Osteocyte (in vitro differentiated cells): ENCODE results near the gene KRT86. TPM values are rescaled to one million over a fixed set of nuclear protein-coding genes. Genes with fewer than 3 reads are reported as not detected.
A peak's percentile ranks its signal among the peaks of the same experiment; 100 is the strongest.

Experiments
- DNase-seq: peaks from one replicate; pipeline ENCODE4 v3.0.0; 2021; ENCODE audit warnings: mixed read lengths; ENCODE audit not compliant: unreplicated experiment; ENCODE audit errors: extremely low spot score
- H3K27ac Mint-ChIP-seq: one replicate; pipeline ENCODE4 v1.8.0; 2021; ENCODE audit warnings: mild to moderate bottlenecking, mixed read lengths; ENCODE audit not compliant: unreplicated experiment
- H3K27me3 Mint-ChIP-seq: one replicate; pipeline ENCODE4 v1.8.0; 2021; ENCODE audit warnings: mixed read lengths; ENCODE audit not compliant: unreplicated experiment
- H3K36me3 Mint-ChIP-seq: one replicate; pipeline ENCODE4 v1.8.0; 2021; ENCODE audit warnings: mixed read lengths; ENCODE audit not compliant: unreplicated experiment
- H3K4me1 Mint-ChIP-seq: one replicate; pipeline ENCODE4 v1.8.0; 2021; ENCODE audit warnings: mixed read lengths; ENCODE audit not compliant: unreplicated experiment
- H3K4me3 Mint-ChIP-seq: one replicate; pipeline ENCODE4 v1.8.0; 2021; ENCODE audit warnings: mild to moderate bottlenecking, moderate library complexity, mixed read lengths; ENCODE audit not compliant: unreplicated experiment
- H3K9me3 Mint-ChIP-seq: one replicate; pipeline ENCODE4 v1.8.0; 2021; ENCODE audit warnings: mixed read lengths; ENCODE audit not compliant: unreplicated experiment
- long read RNA-seq: library from polyadenylated mRNA; unstranded; transcript quantifications from one replicate; pipeline ENCODE4 v2.0.0, GENCODE V29; 2021
- total RNA-seq: library from RNA; stranded (reverse); gene quantifications from 2 replicates; pipeline ENCODE4 v1.2.1, GENCODE V29; 2021
- TF ChIP-seq, protein P1 (sequence below): fragments of 200-600 bp; sonication (generic); IDR thresholded peaks from 2 replicates; pipeline ENCODE4 v1.5.0; 2021; ENCODE audit warnings: antibody characterized with exemption, mild to moderate bottlenecking, moderate library complexity

The KRT86 gene
- total RNA-seq, result 0.24 TPM in 2 replicates
- long read RNA-seq, result 0 reads

DNA sequence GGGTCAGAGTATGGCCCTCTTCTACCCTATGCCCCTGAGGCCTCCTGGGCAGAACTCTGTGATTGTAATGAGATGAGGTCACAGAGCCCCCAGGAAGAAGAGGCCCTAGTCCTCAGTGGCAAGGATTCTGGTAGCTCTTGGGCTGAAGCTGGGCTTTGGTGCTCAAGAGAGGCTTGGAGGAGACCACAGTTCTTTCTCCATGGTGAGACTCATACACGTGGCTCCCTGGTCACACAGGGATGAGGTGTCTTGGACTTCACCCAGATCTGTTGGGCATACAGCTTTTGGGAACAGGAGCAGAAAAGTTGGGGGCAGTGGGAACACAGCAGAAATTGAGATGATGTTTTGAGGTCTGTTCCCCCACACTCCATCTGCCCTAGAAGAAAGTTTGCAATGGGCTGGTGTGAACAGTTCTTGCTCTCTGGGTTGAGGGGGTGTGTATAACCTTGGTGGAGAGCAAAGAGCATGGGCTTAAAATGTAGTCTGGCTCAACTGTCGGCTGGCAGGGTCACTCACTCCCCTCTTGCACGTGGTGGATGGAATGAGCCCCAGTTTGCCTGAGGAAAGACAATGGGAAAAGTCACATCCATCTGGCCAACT is at the start of gene KRT86:
Gene KRT86 (plus strand): TSS at position 125 of the 600 bp plus-strand sequence. CDS start 27,272 bp downstream, outside the sequence.
- TF ChIP-seq, protein P1, sequence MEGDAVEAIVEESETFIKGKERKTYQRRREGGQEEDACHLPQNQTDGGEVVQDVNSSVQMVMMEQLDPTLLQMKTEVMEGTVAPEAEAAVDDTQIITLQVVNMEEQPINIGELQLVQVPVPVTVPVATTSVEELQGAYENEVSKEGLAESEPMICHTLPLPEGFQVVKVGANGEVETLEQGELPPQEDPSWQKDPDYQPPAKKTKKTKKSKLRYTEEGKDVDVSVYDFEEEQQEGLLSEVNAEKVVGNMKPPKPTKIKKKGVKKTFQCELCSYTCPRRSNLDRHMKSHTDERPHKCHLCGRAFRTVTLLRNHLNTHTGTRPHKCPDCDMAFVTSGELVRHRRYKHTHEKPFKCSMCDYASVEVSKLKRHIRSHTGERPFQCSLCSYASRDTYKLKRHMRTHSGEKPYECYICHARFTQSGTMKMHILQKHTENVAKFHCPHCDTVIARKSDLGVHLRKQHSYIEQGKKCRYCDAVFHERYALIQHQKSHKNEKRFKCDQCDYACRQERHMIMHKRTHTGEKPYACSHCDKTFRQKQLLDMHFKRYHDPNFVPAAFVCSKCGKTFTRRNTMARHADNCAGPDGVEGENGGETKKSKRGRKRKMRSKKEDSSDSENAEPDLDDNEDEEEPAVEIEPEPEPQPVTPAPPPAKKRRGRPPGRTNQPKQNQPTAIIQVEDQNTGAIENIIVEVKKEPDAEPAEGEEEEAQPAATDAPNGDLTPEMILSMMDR, result no peak
- DNase-seq, result peak; percentile 51
- peaks cover 24% of the 10 kb centered on the region for H3K4me1 Mint-ChIP-seq
- no peaks in the 10 kb centered on the region for H3K9me3 Mint-ChIP-seq
- H3K27me3 Mint-ChIP-seq, result peaks cover 14% of the 10 kb centered on the region
- no peaks in the 10 kb centered on the region for H3K36me3 Mint-ChIP-seq
- H3K27ac Mint-ChIP-seq, result no peak within 1 kb of the TSS
- H3K4me3 Mint-ChIP-seq, result no peak within 1 kb of the TSS

DNA sequence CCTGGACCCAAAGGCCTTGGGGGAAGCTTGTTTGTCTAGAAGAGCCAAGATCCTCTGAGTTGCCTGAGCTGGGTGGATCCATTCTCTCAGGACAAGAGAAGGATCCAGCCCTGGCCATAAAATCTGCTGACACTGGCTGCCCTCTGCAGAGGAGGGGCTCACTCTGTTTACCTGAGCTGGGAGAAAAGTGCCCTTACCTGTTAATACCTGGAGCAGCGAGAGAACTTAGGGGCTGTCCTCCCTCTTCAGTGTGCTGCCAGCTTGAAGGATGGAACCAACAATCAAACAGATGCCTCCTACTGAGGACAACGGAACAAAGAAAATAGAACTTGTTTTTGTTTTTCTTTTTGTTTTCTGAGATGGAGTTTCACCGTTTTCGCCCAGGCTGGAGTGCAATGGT is 48.7 kb upstream of the KRT86 start:
- no peaks in the 10 kb centered on the region for H3K27me3 Mint-ChIP-seq
- no peak overlapping the region for H3K27ac Mint-ChIP-seq
- peaks cover 25% of the 10 kb centered on the region for H3K9me3 Mint-ChIP-seq
- TF ChIP-seq, protein P1, result no peak
- H3K36me3 Mint-ChIP-seq, result peaks cover 5% of the 10 kb centered on the region
- H3K4me1 Mint-ChIP-seq, result peaks cover 29% of the 10 kb centered on the region
- no peak overlapping the region for H3K4me3 Mint-ChIP-seq
- no peak for DNase-seq

GRCh38 chr12:52226446-52226845 is 48.0 kb upstream of the KRT86 start:
- H3K27ac Mint-ChIP-seq, result peak overlapping the region; percentile 39
- no peak for DNase-seq
- peaks cover 25% of the 10 kb centered on the region for H3K9me3 Mint-ChIP-seq

DNA sequence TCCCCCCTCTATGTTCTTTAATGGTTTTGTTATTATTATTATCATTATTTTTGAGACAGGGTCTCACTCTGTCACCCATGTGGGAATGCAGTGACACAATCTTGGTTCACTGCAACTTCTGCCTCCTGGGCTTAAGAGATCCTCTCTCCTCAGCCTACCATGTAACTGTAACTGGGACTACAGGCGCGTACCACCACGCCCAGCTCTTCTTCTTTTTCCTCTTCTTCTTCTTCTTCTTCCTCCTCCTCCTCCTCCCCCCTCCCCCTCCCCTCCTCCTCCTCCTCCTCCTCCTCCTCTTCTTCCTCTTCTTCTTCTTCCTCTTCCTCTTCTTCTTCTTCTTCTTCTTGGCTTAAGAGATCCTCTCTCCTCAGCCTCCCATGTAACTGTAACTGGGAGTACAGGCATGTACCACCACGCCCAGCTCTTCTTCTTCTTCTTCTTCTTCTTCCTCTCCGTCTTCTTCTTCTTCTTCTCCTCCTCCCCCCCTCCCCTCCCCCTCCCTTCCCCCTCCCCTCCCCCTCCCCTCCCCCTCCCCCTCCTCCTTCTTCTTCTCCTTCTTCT is 46.8 kb upstream of the KRT86 start:
- TF ChIP-seq, protein P1, result no peak
- H3K36me3 Mint-ChIP-seq, result peaks cover 5% of the 10 kb centered on the region
- no peak for DNase-seq
- peaks cover 43% of the 10 kb centered on the region for H3K4me1 Mint-ChIP-seq
- no peak overlapping the region for H3K4me3 Mint-ChIP-seq
- no peaks in the 10 kb centered on the region for H3K27me3 Mint-ChIP-seq
- no peak overlapping the region for H3K27ac Mint-ChIP-seq
- H3K9me3 Mint-ChIP-seq, result peaks cover 25% of the 10 kb centered on the region

More at GRCh38 chr12:52226446-52226845, 48.0 kb upstream of the KRT86 start:
- Mint-ChIP-seq H3K4me1 (peaks cover 31% of the 10 kb centered on the region), H3K27me3 (no peaks in the 10 kb centered on the region), H3K36me3 (peaks cover 5% of the 10 kb centered on the region), H3K4me3 (no peak overlapping the region)
- TF ChIP-seq, protein P1, result no peak

DNA sequence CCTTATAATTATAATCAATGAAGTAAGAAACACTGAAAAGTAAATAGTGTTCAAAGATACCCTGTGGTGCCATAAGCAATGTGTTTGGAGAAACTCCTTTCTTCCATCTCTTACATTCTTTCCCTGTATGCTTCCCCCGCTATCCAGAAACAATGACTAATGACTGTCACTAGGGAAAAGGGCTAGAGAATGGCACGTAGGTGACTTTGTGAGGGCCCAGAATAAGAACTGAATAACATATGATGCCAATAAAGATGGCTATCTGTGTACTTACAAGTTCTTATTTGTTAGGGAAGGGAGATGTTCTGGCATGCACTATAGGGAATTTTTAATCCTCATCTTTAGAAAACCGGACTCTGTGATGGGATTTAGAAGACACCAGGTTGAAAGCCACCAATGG is 46.1 kb upstream of the KRT86 start:
- peaks cover 25% of the 10 kb centered on the region for H3K9me3 Mint-ChIP-seq
- H3K27ac Mint-ChIP-seq, result no peak overlapping the region
- peaks cover 45% of the 10 kb centered on the region for H3K4me1 Mint-ChIP-seq
- TF ChIP-seq, protein P1, result no peak
- peaks cover 5% of the 10 kb centered on the region for H3K36me3 Mint-ChIP-seq
- H3K27me3 Mint-ChIP-seq, result no peaks in the 10 kb centered on the region
- H3K4me3 Mint-ChIP-seq, result no peak overlapping the region
- no peak for DNase-seq
